Measurements from ENCODE around the gene SELPLG.
A peak's percentile ranks its signal among the peaks of the same experiment; 100 is the strongest.
"Not testable (repeated sequence)": the region's sequence is repeated elsewhere in the genome, so short reads cannot be mapped to it uniquely, and the experiment has no call there.

SELPLG gene

DNA sequence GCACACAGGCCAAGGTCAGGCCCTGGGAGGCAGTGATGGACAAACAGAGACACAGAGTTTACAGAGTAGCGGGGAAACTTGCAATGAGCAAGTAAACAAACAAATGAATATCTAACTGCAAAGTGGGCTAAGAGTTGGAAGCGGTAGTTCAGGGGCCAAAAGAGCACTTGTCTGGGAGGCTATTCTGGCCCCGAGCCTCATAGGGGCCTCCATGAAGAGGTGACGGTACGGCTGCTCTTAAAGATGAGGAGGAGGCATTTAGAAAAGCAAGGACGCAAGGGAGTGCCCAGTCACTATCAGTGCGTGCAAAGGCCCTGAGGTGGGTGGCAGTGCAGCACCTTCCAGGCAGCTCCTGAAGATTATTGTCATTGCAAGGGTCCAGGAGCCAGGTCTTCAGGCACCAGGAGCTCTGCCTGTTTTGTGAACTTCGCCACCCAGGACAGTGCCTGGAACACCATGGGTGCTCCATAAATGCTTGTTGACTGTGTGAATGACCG, 31.4 kb downstream of the SELPLG start:
- no peak for DNase-seq

DNA sequence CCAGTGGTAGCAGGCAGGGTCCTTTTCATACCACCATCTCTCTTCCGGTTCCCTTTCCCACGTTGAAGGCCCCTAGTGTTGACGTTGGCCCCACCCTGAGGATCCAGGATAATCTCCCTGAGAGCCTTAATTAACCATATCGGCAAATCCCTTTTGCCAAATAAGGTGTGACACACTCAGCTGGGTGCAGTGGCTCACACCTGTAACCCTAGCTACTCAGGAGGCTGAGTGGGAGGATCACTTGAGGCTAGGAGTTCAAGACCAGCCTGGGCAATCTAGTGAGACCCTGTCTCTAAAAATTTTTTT, 33.0 kb downstream of the SELPLG start:
- DNase-seq: no peak

DNA sequence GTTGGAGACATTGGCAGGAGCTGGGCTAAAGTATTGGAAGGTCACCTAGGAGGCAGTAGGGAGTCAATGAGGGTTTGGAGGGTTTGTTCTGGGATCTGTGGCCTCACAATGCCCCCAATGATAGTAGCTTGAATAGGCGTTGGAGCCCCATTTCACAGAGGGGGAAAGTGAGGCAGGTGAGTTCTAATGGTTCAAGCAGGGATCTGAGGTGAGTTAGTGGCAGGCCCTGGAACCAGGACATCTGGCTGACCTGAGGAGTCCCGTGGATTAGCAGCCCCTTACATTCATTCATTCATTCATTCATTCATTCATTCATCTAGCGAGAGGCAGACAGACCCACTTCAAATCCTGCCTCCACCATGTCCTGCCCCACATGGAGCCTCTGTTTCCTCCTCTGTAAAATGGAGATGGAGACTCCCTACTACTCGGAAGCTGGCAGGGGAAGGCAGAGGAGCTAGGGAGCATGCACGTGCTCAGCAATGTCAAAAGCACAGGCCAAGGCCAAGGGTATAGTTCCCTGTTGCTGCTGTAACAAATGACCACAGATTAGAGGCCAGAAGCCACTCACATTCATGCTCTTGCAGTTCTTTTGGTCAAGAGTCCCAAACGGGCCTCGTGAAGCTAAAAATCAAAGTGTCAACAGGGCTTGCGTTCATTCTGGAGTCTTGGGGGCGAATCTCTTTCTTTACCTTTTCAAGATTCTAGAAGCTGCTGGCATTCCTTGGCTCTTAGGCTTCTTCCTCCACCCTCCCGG, 33.6 kb downstream of the SELPLG start:
- DNase-seq: no peak

- DNase-seq: no peak
Measured at GRCh38 chr12:108599541-108599940, 34.2 kb downstream of the SELPLG start.

- no peak for DNase-seq
Measured at GRCh38 chr12:108598553-108599250, 35.0 kb downstream of the SELPLG start.

- DNase-seq: peak; percentile 8
Measured at GRCh38 chr12:108597559-108598471, 35.9 kb downstream of the SELPLG start, which contains the start of gene TMEM119. TSS of gene TMEM119 (minus strand) at chr12:108598084. CDS start at chr12:108592383, 5,701 bp downstream.

- DNase-seq: no peak
Measured at GRCh38 chr12:108596854-108597558, 36.7 kb downstream of the SELPLG start.

DNA sequence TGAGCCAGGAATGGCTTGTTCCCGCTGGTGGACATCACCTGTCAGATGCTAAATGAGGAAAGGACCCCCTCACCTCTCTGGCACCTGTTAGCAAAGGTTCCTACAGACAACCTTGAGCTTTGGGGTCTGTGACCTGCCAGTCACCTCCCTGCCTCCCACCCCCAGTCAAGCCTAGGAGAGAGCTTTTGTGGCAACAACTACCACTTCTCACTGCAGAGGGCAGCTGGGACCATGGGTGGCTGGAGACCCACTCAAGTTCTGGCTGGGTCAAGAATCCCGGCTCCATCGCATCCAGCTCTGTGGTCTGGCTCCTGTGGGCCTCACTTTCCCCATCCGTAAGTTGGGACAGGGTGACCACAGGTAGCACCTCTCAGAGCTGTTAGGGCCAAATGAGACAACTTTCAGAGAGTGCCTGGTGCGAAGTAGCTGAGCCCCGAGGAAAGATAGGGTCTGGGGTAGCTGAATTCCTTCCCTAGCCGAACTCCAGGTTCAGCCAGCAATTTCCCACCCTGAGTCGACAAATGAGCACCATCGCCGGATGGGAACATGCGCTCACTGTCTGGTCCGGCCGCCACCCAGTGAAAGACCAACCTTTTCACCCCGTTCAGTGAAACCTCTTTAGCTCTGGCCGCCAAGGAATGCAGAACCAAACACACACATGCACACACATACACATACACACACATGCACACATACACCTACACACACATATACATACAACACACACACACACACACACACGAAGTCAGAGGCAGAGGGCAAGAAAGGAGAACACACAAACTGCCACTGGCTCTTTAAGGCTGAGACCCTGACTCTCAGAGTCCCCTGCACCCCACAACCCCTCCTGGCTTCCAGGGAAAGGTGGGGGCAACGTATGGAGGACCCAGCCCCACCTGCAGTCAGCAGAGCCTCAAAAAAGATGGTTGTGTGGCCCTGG, 37.7 kb downstream of the SELPLG start:
- DNase-seq: no peak

DNA sequence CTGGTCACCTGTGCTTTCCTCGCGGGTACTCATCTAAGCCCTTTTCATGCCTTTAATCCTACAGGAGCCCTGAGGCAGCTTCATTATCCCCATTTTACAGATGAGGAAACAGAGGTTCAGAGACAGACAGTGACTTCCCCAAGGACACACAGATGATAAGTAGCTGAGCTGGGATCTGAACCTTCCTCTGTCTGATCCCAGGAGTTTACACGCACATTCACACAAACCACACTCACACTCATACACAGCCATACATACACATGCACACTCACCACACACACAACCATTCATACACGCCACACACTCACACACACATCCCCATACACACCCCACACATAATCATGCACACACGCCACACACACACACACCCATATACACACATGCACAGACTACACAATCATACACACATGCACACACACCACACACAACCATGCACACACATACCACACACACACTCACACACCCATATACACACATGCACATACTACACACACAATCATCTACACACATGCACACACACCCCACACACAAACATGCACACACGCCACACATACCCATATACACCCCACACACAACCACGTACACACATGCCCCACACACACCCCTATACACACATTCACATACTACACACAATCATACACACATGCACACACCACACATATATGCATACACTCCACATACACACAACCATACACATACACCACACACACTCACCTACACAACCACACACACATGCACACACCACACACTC, 38.6 kb downstream of the SELPLG start:
- DNase-seq: no peak

GRCh38 chr12:108594323-108594903, 39.3 kb downstream of the SELPLG start:
- DNase-seq: no peak

DNA sequence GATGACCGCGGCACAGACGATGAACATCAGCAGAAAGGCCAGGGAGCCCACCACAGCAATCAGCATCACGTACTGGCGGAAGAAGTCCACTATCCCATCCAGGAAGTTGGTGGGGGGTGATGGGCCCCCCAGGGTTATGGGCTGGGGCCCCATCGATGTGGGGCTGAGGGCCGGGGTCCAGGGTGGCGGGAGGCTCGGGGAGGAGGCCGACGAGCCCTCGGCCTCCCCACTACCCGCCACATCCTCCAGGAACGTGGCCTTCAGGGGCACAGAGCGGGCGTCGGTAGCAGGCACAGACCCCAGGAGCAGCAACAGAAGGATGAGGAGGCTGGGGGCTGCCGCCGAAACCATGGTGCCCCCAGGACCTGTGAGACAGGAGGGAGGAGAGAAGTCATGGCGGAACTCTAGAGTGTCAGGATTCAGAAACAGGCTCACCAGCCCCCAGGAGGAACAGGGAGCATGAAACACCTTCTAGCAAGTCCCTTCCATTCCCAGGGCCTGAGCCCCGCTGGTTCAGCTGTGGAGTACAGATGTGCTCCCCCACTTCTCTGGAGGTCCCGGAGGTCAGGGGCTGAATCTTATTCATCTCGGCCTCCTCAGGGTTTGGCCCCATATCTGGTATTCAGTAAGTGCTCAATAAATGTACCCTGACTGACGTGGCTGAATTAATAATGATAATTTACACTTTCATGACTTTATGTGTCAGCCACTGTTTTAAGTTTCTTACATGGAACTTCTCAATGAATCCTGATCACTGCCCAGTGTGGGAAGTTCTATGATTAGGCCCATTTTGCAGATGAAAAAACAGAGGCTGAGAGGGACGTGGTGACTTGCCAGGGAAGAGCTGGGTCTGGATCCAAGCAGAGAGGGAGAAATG, 41.4 kb downstream of the SELPLG start:
- DNase-seq: no peak

GRCh38 chr12:108591267-108591980, 42.3 kb downstream of the SELPLG start:
- DNase-seq: no peak

DNA sequence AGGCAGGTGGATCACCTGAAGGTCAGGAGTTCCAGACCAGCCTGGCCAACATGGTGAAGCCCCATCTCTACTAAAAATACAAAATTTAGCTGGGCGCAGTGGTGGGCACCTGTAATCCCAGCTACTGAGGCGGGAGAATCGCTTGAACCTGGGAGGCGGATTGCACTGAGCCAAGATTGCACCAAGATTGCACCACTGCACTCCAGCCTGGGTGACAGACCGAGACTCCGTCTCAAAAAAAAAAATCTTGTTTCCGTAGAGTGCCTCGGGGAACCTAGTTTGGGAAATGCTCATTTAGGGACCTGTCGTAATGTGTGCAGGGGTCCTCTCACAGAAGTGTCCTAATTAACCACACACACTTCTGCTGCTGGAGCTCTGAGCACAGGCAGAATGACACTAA, 43.2 kb downstream of the SELPLG start:
- DNase-seq: not testable (repeated sequence)

GRCh38 chr12:108589840-108590229, 43.9 kb downstream of the SELPLG start:
- no peak for DNase-seq

DNA sequence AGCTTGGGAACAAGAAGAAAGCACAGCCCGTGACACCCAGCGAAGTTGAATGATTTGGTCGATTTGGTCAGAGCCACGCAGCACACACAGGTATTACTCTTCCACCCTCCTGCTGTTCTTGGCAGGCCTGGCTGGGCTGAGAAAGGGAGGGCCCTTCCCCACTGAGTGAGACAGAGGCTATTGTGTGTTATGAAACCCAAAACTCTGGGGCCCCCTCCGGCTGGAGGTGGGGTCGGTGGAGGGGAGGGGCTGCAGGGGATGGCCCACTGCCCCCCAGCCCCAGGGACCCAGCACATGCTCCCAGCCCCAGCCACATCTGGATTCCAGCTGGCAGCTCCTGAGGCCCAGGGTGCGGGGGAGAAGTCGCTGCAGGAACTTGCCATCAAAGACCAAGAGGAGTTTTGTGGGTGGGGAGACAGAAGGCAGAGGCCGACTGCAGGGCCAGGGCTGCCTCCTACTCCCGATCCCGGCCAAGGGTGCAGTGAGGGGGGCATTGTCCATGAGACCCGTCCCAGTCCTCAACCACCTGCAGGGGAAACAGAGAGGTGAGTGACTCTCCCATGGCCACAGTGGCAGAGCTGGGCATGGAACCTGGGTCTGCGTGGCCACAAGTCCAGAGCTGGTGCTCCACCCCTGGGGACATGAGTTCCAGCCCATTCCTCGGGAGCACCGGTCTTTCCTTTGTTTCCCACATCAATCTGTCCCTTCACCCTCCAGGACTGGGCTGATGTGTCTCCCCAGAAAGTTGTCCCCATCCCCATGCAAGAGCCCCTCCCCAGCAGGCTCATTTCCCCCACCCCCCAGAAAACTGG, 44.5 kb downstream of the SELPLG start:
- no peak for DNase-seq

- DNase-seq: no peak
Measured at GRCh38 chr12:108587826-108588225, 45.9 kb downstream of the SELPLG start.

DNA sequence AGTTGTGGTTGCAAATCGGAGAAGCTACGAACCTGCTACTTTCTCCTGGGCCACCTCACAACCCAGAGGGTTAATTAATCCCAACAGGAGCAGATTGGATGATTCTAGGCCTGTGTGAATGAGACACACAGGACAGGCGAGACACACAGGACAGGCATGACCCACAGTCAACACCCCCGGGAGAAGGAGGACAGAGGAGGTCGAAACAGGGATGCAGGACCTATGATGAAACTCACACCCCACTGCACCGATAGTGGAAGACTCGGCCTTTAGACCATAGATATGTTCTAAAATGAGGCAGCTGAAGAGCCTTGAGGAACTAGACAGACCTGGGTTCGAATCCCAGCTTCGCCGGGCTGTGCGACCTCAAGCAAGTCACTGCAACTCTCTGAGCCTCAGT, 47.4 kb downstream of the SELPLG start:
- DNase-seq: no peak

- DNase-seq: no peak
Measured at GRCh38 chr12:108585864-108586263, 47.8 kb downstream of the SELPLG start.

Measured in MV-4-11 (cell line).